ENCODE data around the gene FGFR2.

- TF ChIP-seq CTCF (IDR thresholded peaks at IDR 0.05), result no peak
- no peak for TF ChIP-seq POLR2A (IDR thresholded peaks at IDR 0.05)
Measured at GRCh38 chr10:121573538-121573941, 24.7 kb downstream of the FGFR2 start.
